ENCODE measurements around the gene CNBD2. TPM values are rescaled to one million over a fixed set of nuclear protein-coding genes. Genes with fewer than 3 reads are reported as not detected.

CNBD2 gene
- total RNA-seq, 4 donors from 2014 or later: 6.2 to 11.5 (median 7.6) TPM

DNA sequence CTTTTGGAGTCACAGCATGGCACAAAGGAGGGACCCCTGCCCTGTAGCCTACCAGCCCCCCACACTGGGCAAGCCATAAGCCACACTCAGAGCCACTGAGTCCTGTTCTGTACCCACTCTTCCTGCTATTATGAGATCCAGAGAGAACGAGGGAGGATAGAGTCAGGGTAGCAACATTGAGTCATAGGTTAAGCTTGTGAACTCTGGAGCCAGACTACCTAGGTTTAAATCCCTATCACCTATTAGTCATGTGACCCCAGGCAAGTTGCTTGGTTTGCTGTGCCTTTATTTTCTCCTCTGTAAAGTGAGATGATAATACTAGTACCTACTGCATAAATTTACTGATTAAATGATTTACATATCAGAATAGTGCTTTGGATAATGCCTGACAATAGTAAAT is 540 bp downstream of the CNBD2 start:
- WGBS, 2 donors: 45 to 53% methylated on average over 1 of the region's 1 CpG
- TF ChIP-seq, protein P1, sequence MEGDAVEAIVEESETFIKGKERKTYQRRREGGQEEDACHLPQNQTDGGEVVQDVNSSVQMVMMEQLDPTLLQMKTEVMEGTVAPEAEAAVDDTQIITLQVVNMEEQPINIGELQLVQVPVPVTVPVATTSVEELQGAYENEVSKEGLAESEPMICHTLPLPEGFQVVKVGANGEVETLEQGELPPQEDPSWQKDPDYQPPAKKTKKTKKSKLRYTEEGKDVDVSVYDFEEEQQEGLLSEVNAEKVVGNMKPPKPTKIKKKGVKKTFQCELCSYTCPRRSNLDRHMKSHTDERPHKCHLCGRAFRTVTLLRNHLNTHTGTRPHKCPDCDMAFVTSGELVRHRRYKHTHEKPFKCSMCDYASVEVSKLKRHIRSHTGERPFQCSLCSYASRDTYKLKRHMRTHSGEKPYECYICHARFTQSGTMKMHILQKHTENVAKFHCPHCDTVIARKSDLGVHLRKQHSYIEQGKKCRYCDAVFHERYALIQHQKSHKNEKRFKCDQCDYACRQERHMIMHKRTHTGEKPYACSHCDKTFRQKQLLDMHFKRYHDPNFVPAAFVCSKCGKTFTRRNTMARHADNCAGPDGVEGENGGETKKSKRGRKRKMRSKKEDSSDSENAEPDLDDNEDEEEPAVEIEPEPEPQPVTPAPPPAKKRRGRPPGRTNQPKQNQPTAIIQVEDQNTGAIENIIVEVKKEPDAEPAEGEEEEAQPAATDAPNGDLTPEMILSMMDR (IDR thresholded peaks at IDR 0.05): no peak
- no peak for DNase-seq (ENCODE audit: low spot score in 2 of 2)
- H3K4me3 ChIP-seq (ENCODE audit: low read depth, poor library complexity, severe bottlenecking): no peak overlapping the region
- intact Hi-C loops (cut with DNase I; ENCODE audit: low total_unique reads): no loop called here

DNA sequence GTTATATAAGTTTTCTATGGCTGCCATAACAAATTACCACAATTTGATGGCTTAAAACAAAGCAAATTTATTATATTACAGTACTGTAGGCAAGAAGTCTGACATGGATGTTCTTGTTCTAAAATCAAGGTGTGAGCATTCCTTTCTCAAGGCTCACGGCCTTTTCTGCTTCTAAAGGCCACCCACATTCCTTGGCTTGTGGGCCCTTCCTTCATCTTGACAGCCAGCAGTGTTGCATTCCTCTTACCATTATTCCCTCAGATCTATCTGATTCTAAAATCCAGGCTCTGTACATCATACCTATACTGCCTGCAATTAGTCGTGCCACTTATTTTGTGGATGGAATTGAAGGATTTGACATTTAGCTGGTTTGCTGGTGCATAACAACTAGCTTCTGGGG is 3.6 kb downstream of the CNBD2 start:
- no peak for TF ChIP-seq POLR2A (IDR thresholded peaks at IDR 0.05)
- H3K4me3 ChIP-seq (ENCODE audit: low read depth, poor library complexity, severe bottlenecking): no peak overlapping the region
- DNase-seq (ENCODE audit: low spot score in 2 of 2): no peak
- 58 to 73% methylated on average over 2 of the region's 2 CpGs for WGBS, 2 donors
- intact Hi-C loops (cut with DNase I; ENCODE audit: low total_unique reads): no loop called here

DNA sequence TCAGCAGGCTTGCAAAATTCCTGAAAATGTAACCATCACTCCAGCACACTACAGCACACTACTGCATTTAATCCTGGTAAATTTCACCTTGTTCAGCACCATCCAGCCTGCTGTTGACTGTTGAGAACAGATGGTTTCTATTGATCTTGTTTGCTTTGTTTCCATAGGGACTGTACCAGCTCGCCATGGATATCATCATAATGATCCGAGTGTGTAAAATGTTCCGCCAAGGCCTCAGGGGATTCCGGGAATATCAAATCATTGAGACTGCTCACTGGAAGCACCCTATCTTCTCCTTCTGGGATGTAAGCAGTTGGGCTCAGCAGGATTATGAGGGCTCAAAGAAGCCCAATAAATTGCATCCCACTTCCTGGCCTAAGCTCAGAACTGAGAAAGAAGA is 4.1 kb downstream of the CNBD2 start:
- WGBS, 2 donors: 13 to 33% methylated on average over 4 of the region's 4 CpGs
- no peak for DNase-seq (ENCODE audit: low spot score in 2 of 2)
- TF ChIP-seq, protein P1 (IDR thresholded peaks at IDR 0.05): no peak
- TF ChIP-seq POLR2A (IDR thresholded peaks at IDR 0.05): no peak
- intact Hi-C loops (cut with DNase I; ENCODE audit: low total_unique reads): no loop called here
- no peak overlapping the region for H3K4me3 ChIP-seq (ENCODE audit: low read depth, poor library complexity, severe bottlenecking)

DNA sequence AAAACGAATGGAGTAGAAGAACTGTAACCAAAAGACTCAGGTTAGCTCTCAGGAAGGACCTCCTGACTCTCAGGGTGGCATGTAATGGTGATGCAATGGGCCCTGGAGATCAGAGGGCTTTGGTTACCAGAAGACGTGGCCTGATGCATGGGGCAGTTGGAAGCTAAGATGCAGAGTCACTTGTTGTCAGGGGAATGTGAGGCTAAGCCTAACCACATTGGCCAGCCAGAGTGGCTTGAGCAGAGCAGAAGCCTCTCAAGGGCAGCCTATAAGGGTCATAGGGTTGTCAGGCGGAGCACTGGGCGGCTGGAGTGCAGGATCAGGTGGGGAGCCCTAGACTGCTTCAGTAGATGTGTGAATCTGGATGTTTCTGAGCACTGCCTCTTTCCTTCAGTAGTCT is 5.9 kb downstream of the CNBD2 start:
- 89 to 91% methylated on average over 4 of the region's 4 CpGs for WGBS, 2 donors
- H3K4me3 ChIP-seq (ENCODE audit: low read depth, poor library complexity, severe bottlenecking): no peak overlapping the region
- TF ChIP-seq, protein P1 (IDR thresholded peaks at IDR 0.05): no peak
- no peak for TF ChIP-seq POLR2A (IDR thresholded peaks at IDR 0.05)
- intact Hi-C loops (cut with DNase I; ENCODE audit: low total_unique reads): no loop called here
- peak in 1 of 2 donors; percentile 43 for DNase-seq (ENCODE audit: low spot score in 2 of 2)

DNA sequence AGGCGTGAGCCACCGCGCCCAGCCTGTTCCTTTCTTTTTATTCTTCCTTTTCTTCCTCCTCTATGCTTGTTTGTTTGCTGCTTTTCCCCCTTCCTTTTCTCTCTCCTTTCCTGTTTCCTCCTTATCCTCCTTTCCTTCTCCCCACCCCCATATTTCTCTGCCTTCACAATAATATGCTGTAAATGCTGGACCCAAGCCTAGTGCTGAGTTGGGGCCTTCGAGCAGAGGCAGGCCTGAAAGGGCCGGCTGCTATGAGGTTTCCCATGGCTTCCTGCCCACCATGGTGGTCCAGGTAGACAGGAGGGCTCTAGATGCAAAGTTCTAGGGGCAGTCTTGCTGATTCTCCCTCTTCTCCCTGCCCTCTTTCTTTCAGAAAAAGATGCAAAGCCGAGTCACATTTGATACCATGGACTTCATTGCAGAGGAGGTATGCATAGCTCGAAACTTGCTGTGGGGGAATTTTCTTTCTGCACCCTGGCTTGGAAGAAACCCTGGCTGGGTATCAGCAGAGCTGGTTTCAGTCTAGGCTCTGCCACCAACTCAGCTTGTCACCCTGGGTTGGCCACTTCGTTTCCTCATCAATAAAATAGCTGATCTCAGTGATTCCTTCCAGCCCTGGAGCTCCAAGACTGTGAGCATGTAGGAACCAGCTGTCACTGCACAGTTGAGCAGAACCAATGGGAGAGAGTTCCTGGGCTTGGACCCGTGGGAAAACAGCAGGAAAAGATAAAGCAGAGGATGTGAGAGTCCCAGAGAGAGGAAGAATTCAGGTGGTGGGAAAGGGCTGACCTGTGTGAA is 7.4 kb downstream of the CNBD2 start:
- peak in 1 of 2 donors; percentile 72 for DNase-seq (ENCODE audit: low spot score in 2 of 2)
- intact Hi-C loops (cut with DNase I; ENCODE audit: low total_unique reads): no loop called here
- 68 to 77% methylated on average over 9 of the region's 9 CpGs for WGBS, 2 donors
- TF ChIP-seq, protein P1 (IDR thresholded peaks at IDR 0.05): no peak
- TF ChIP-seq POLR2A (IDR thresholded peaks at IDR 0.05): no peak
- no peak overlapping the region for H3K4me3 ChIP-seq (ENCODE audit: low read depth, poor library complexity, severe bottlenecking)

DNA sequence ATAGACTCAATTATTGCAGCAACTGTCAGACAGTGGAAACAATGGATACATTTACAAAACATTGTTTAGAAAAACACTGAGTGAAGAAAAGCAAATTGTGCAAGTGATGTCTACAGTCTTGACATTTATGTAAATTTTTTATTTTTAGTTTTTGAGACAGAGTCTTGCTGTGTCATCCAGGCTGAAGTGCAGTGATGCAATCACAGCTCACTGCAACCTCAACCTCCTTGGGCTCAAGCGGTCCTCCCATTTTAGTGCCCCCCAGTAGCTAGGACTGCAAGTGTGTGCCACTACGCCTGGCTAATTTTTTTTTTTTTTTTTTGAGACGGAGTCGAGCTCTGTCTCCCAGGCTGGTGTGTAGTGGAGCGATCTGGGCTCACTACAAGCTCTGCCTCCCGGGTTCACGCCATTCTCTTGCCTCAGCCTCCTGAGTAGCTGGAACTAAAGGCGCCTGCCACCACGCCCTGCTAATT is 9.7 kb downstream of the CNBD2 start:
- 89 to 92% methylated on average over 9 of the region's 9 CpGs for WGBS, 2 donors

More for the DNA sequence above, 9.7 kb downstream of the CNBD2 start:
- TF ChIP-seq POLR2A (IDR thresholded peaks at IDR 0.05): no peak
- TF ChIP-seq, protein P1 (IDR thresholded peaks at IDR 0.05): no peak
- DNase-seq (ENCODE audit: low spot score in 2 of 2): peak in 1 of 2 donors; percentile 8
- intact Hi-C loops (cut with DNase I; ENCODE audit: low total_unique reads): no loop called here
- no peak overlapping the region for H3K4me3 ChIP-seq (ENCODE audit: low read depth, poor library complexity, severe bottlenecking)
